H1 (cell line): ENCODE results near the gene SLC30A2. TPM values are rescaled to one million over a fixed set of nuclear protein-coding genes. Genes with fewer than 3 reads are reported as not detected.
A peak's percentile ranks its signal among the peaks of the same experiment; 100 is the strongest.

Experiments used
- BCL11A ChIP-seq, 2 experiments: IDR thresholded peaks; one replicate each; pipeline ENCODE4 v1.6.1; 2011; ENCODE audit warnings: low read depth in 2 of 2, low read length in 2 of 2, mild to moderate bottlenecking in 2 of 2
- CBX5 ChIP-seq: fragments of 300-800, 300-1000 bp; sonication (generic); IDR thresholded peaks from 2 replicates; pipeline ENCODE4 v1.7.1; 2016; ENCODE audit warnings: antibody characterized with exemption, low read length, low read depth
- CBX8 ChIP-seq: fragments of 300-800, 300-1000 bp; sonication (generic); IDR thresholded peaks from 2 replicates; pipeline ENCODE4 v1.7.1; 2016; ENCODE audit warnings: low read depth, low read length, borderline replicate concordance
- EZH2 ChIP-seq: fragments of 200-600 bp; sonication (generic); IDR thresholded peaks from 2 replicates; pipeline ENCODE4 v1.7.1; 2012; ENCODE audit warnings: low read depth, mild to moderate bottlenecking, moderate library complexity, low read length, inconsistent platforms; ENCODE audit not compliant: severe bottlenecking
- PHF8 ChIP-seq: fragments of 200-600 bp; sonication (generic); conservative IDR thresholded peaks from 2 replicates; pipeline ENCODE4 v1.7.1; 2012; ENCODE audit warnings: low read depth, mild to moderate bottlenecking, inconsistent platforms, low read length, moderate library complexity
- POLR2AphosphoS5 ChIP-seq: IDR thresholded peaks from 2 replicates; pipeline ENCODE4 v1.6.1; 2011; ENCODE audit warnings: low read depth, low read length
- RBBP5 ChIP-seq: IDR thresholded peaks from 2 replicates; pipeline ENCODE4 v1.7.1; 2012; ENCODE audit warnings: low read depth, mild to moderate bottlenecking, inconsistent platforms, low read length, moderate library complexity, borderline replicate concordance
- RXRA ChIP-seq: IDR thresholded peaks from 2 replicates; pipeline ENCODE4 v1.6.1; 2011; ENCODE audit warnings: low read depth, mild to moderate bottlenecking, low read length, moderate library complexity; ENCODE audit not compliant: insufficient read depth
- TCF12 ChIP-seq: IDR thresholded peaks from 2 replicates; pipeline ENCODE4 v1.6.1; 2011; ENCODE audit warnings: low read depth, mild to moderate bottlenecking, low read length
- polyA plus RNA-seq, 7 experiments: library from polyadenylated mRNA; depleted of rRNA in 3 of 7; stranded (reverse) in 5 of 7; unstranded in 2 of 7; fragments of >200 nt in 5 of 7; fragments of 200-250 nt in 2 of 7; gene quantifications; 1 replicate in 5 of 7; 2 replicates in 1 of 7; 4 replicates in 1 of 7; pipeline versions ENCODE4 v1.2.1 to v1.2.3, GENCODE V29; 2011 to 2013; ENCODE audit warnings: missing spikeins in 2 of 7, mixed read lengths in 2 of 7
- total RNA-seq: library from RNA; stranded (reverse); fragmentation: NEBNext Ultra II Directional; extraction: Animal tissue kit (Norgen Biotek cat#: 25700); gene quantifications from 2 replicates; pipeline ENCODE4 v1.2.1, GENCODE V29; 2021
- TF ChIP-seq, protein P1 (sequence below): fragments of 300-600 bp; sonication (generic); IDR thresholded peaks from 2 replicates; pipeline ENCODE4 v1.7.1; 2012; ENCODE audit warnings: low read length, moderate library complexity, mild to moderate bottlenecking, inconsistent platforms; ENCODE audit not compliant: insufficient replicate concordance

SLC30A2 gene
- total and polyA plus RNA-seq, 2 of the 8 experiments (the other 6 are each of a cell fraction or from before 2014, with no cell fraction given): 0.19 to 0.76 TPM

DNA sequence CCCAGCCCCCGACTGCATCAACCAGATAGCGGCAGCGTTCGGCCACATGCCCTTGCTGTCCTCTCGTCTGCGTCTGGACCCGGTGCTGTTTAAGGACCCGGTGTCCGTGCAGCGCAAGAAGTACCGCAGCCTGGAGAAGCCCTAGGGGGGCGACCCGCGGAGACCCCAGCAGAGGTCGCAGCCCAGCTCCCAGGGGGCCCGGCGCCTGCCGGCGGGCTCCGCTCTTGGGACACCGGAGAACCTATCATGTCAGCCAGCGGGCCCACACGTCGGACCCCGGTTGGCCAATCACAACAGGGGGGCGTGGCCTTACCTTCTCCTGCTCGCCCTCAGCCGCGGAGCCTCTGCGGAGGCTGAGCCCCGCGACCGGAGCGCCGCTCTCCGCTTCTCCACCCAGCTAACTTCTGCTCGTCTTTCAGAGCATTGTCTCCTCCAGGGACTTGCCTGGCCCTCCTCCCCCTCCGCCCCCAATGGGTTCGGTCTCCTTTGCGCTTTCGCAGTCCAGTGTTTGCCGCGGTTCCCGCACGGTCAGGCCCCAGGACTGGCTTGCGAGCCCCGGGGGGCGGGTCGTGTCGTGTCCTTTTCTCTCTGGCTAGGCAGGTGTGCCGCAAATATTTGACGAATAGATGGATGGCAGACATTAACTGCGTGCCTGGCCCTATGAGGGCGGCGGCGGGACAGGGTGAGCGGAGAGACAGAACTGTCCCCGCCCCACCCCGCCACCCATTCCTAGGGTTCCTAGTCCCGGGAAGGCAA, 10.5 kb downstream of the SLC30A2 start (continued):
- TF ChIP-seq, protein P1, sequence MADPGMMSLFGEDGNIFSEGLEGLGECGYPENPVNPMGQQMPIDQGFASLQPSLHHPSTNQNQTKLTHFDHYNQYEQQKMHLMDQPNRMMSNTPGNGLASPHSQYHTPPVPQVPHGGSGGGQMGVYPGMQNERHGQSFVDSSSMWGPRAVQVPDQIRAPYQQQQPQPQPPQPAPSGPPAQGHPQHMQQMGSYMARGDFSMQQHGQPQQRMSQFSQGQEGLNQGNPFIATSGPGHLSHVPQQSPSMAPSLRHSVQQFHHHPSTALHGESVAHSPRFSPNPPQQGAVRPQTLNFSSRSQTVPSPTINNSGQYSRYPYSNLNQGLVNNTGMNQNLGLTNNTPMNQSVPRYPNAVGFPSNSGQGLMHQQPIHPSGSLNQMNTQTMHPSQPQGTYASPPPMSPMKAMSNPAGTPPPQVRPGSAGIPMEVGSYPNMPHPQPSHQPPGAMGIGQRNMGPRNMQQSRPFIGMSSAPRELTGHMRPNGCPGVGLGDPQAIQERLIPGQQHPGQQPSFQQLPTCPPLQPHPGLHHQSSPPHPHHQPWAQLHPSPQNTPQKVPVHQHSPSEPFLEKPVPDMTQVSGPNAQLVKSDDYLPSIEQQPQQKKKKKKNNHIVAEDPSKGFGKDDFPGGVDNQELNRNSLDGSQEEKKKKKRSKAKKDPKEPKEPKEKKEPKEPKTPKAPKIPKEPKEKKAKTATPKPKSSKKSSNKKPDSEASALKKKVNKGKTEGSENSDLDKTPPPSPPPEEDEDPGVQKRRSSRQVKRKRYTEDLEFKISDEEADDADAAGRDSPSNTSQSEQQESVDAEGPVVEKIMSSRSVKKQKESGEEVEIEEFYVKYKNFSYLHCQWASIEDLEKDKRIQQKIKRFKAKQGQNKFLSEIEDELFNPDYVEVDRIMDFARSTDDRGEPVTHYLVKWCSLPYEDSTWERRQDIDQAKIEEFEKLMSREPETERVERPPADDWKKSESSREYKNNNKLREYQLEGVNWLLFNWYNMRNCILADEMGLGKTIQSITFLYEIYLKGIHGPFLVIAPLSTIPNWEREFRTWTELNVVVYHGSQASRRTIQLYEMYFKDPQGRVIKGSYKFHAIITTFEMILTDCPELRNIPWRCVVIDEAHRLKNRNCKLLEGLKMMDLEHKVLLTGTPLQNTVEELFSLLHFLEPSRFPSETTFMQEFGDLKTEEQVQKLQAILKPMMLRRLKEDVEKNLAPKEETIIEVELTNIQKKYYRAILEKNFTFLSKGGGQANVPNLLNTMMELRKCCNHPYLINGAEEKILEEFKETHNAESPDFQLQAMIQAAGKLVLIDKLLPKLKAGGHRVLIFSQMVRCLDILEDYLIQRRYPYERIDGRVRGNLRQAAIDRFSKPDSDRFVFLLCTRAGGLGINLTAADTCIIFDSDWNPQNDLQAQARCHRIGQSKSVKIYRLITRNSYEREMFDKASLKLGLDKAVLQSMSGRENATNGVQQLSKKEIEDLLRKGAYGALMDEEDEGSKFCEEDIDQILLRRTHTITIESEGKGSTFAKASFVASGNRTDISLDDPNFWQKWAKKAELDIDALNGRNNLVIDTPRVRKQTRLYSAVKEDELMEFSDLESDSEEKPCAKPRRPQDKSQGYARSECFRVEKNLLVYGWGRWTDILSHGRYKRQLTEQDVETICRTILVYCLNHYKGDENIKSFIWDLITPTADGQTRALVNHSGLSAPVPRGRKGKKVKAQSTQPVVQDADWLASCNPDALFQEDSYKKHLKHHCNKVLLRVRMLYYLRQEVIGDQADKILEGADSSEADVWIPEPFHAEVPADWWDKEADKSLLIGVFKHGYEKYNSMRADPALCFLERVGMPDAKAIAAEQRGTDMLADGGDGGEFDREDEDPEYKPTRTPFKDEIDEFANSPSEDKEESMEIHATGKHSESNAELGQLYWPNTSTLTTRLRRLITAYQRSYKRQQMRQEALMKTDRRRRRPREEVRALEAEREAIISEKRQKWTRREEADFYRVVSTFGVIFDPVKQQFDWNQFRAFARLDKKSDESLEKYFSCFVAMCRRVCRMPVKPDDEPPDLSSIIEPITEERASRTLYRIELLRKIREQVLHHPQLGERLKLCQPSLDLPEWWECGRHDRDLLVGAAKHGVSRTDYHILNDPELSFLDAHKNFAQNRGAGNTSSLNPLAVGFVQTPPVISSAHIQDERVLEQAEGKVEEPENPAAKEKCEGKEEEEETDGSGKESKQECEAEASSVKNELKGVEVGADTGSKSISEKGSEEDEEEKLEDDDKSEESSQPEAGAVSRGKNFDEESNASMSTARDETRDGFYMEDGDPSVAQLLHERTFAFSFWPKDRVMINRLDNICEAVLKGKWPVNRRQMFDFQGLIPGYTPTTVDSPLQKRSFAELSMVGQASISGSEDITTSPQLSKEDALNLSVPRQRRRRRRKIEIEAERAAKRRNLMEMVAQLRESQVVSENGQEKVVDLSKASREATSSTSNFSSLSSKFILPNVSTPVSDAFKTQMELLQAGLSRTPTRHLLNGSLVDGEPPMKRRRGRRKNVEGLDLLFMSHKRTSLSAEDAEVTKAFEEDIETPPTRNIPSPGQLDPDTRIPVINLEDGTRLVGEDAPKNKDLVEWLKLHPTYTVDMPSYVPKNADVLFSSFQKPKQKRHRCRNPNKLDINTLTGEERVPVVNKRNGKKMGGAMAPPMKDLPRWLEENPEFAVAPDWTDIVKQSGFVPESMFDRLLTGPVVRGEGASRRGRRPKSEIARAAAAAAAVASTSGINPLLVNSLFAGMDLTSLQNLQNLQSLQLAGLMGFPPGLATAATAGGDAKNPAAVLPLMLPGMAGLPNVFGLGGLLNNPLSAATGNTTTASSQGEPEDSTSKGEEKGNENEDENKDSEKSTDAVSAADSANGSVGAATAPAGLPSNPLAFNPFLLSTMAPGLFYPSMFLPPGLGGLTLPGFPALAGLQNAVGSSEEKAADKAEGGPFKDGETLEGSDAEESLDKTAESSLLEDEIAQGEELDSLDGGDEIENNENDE: no peak
- TF ChIP-seq RBBP5 (no peak; the same call in 1 of the 2 replicates), POLR2AphosphoS5 (no peak), RXRA (no peak), TCF12 (no peak), CBX5 (no peak), PHF8 (peak; percentile 13), CBX8 (no peak), BCL11A (IDR thresholded peaks at IDR 0.05; ENCODE audit: low read depth in 2 of 2, low read length in 2 of 2) (no peak), EZH2 (no peak)
